HL-60 (cell line): ENCODE results near the gene PTPA.

ENCODE experiments used
- CTCF ChIP-seq: IDR thresholded peaks from one replicate; pipeline ENCODE4 v1.5.1; 2011; ENCODE audit warnings: low read length, control low read depth, inconsistent platforms; ENCODE audit not compliant: insufficient read depth
- GABPA ChIP-seq: IDR thresholded peaks from 2 replicates; pipeline ENCODE4 v1.6.1; 2012; ENCODE audit warnings: low read depth
- POLR2AphosphoS5 ChIP-seq: IDR thresholded peaks from 2 replicates; pipeline ENCODE4 v1.6.1; 2012; ENCODE audit warnings: low read depth
- REST ChIP-seq: IDR thresholded peaks from 2 replicates; pipeline ENCODE4 v1.6.1; 2012; ENCODE audit warnings: low read depth; ENCODE audit not compliant: insufficient replicate concordance
- SPI1 ChIP-seq: IDR thresholded peaks from 2 replicates; pipeline ENCODE4 v1.6.1; 2012; ENCODE audit warnings: low read depth, mild to moderate bottlenecking, borderline replicate concordance

- TF ChIP-seq CTCF (no peak), GABPA (no peak), REST (no peak), POLR2AphosphoS5 (no peak), SPI1 (no peak)
These were observed 82.4 kb downstream of the PTPA start for GRCh38 chr9:129193655-129194054.
